ENCODE data around the gene INSL3. TPM values are rescaled to one million over a fixed set of nuclear protein-coding genes. Genes with fewer than 3 reads are reported as not detected.
A peak's percentile ranks its signal among the peaks of the same experiment; 100 is the strongest.

INSL3 gene
- total RNA-seq, 1 experiment from 2014 or later, result 4.0 TPM

GRCh38 chr19:17846146-17846545 is 24.8 kb upstream of the INSL3 start:
- Histone ChIP-seq H3K4me1 (replicated peaks; ENCODE audit: insufficient read depth) (peaks cover 22% of the 10 kb centered on the region), H3K9me3 (ENCODE audit: insufficient read depth, low read depth) (no peaks in the 10 kb centered on the region), H3K27ac (no peak overlapping the region), H3K4me2 (no peak overlapping the region), H3K27me3 (ENCODE audit: insufficient read depth, low read depth) (no peaks in the 10 kb centered on the region), H3K4me3 (no peak overlapping the region), H3K36me3 (ENCODE audit: low read depth) (no peaks in the 10 kb centered on the region), H4K20me1 (ENCODE audit: insufficient read depth) (no peaks in the 10 kb centered on the region), H2AFZ (no peak overlapping the region), H3F3A (ENCODE audit: insufficient read depth, low read depth) (peaks cover 14% of the 10 kb centered on the region), H3K79me2 (ENCODE audit: low read depth) (peaks cover 12% of the 10 kb centered on the region), H3K9me2 (ENCODE audit: insufficient read depth) (no peaks in the 10 kb centered on the region)
- TF ChIP-seq CTCF (conservative IDR thresholded peaks at IDR 0.05) (no peak), EZH2 (IDR thresholded peaks at IDR 0.05; ENCODE audit: low read depth) (no peak)
- intact Hi-C loops (cut with micrococcal nuclease; ENCODE audit: unreplicated experiment), result no loop called here
- ChIA-PET CTCF (no interaction called here), POLR2A (ENCODE audit: unreplicated experiment) (no interaction called here)
- no TSS peak for BruUV-seq (replicated peaks)
- no peak for DNase-seq

- Histone ChIP-seq H2AFZ (no peak overlapping the region), H3K9me3 (ENCODE audit: insufficient read depth, low read depth) (no peaks in the 10 kb centered on the region), H3K27ac (no peak overlapping the region), H3F3A (ENCODE audit: insufficient read depth, low read depth) (peaks cover 6% of the 10 kb centered on the region), H3K79me2 (ENCODE audit: low read depth) (peaks cover 12% of the 10 kb centered on the region), H3K4me3 (no peak overlapping the region), H3K4me1 (replicated peaks; ENCODE audit: insufficient read depth) (peaks cover 10% of the 10 kb centered on the region), H3K27me3 (ENCODE audit: insufficient read depth, low read depth) (no peaks in the 10 kb centered on the region), H3K9me2 (ENCODE audit: insufficient read depth) (no peaks in the 10 kb centered on the region), H4K20me1 (ENCODE audit: insufficient read depth) (no peaks in the 10 kb centered on the region), H3K4me2 (no peak overlapping the region), H3K36me3 (ENCODE audit: low read depth) (no peaks in the 10 kb centered on the region)
- intact Hi-C loops (cut with micrococcal nuclease; ENCODE audit: unreplicated experiment), result no loop called here
- CTCF ChIA-PET, result no interaction called here
- POLR2A ChIA-PET (ENCODE audit: unreplicated experiment), result no interaction called here
- no peak for DNase-seq
- no peak for TF ChIP-seq CTCF (conservative IDR thresholded peaks at IDR 0.05)
- TF ChIP-seq EZH2 (IDR thresholded peaks at IDR 0.05; ENCODE audit: low read depth), result no peak
- no TSS peak for BruUV-seq (replicated peaks)
Measured at GRCh38 chr19:17843908-17844490, 22.7 kb upstream of the INSL3 start.

GRCh38 chr19:17843292-17843827 is 22.0 kb upstream of the INSL3 start:
- no peak for DNase-seq
- peaks cover 6% of the 10 kb centered on the region for H3F3A ChIP-seq (ENCODE audit: insufficient read depth, low read depth)
- H3K4me3 ChIP-seq, result peak overlapping the region; percentile 93
- CTCF ChIA-PET, result no interaction called here
- H3K9me2 ChIP-seq (ENCODE audit: insufficient read depth), result no peaks in the 10 kb centered on the region
- H3K9me3 ChIP-seq (ENCODE audit: insufficient read depth, low read depth), result no peaks in the 10 kb centered on the region
- no TSS peak for BruUV-seq (replicated peaks)
- intact Hi-C loops (cut with micrococcal nuclease; ENCODE audit: unreplicated experiment), result no loop called here
- H4K20me1 ChIP-seq (ENCODE audit: insufficient read depth), result no peaks in the 10 kb centered on the region
- no peak overlapping the region; the same call in 1 of the 2 replicates for H2AFZ ChIP-seq
- no peaks in the 10 kb centered on the region for H3K27me3 ChIP-seq (ENCODE audit: insufficient read depth, low read depth)
- H3K79me2 ChIP-seq (ENCODE audit: low read depth), result peaks cover 12% of the 10 kb centered on the region
- TF ChIP-seq CTCF (conservative IDR thresholded peaks at IDR 0.05), result no peak
- no peak for TF ChIP-seq EZH2 (IDR thresholded peaks at IDR 0.05; ENCODE audit: low read depth)
- H3K27ac ChIP-seq, result no peak overlapping the region
- POLR2A ChIA-PET (ENCODE audit: unreplicated experiment), result no interaction called here
- peak overlapping the region; percentile 91 for H3K4me2 ChIP-seq
- H3K4me1 ChIP-seq (replicated peaks; ENCODE audit: insufficient read depth), result peaks cover 10% of the 10 kb centered on the region
- no peaks in the 10 kb centered on the region for H3K36me3 ChIP-seq (ENCODE audit: low read depth)

Measured in PC-9 (cell line).